CD14-positive monocyte (primary cell): ENCODE results near the gene LLCFC1. TPM values are rescaled to one million over a fixed set of nuclear protein-coding genes. Genes with fewer than 3 reads are reported as not detected.

Experiments
- DNase-seq, 3 donors: peaks; one replicate each; pipeline ENCODE4 v3.0.0-alpha.2; 2011 to 2022
- H2AFZ ChIP-seq: 2 replicates; pipeline ENCODE4 v1.6.0; 2012; ENCODE audit warnings: mild to moderate bottlenecking, low read depth, low read length, inconsistent platforms; ENCODE audit not compliant: insufficient read depth, poor library complexity, severe bottlenecking
- H3K27ac ChIP-seq, 2 donors: 1 replicate in 1 of 2; 2 replicates in 1 of 2; pipeline ENCODE4 v1.5.1; 2012 to 2013; ENCODE audit warnings: low read length in 2 of 2, control low read depth in 1 of 2, inconsistent platforms in 1 of 2, low read depth in 1 of 2, mild to moderate bottlenecking in 1 of 2
- H3K27me3 ChIP-seq, 2 donors: one replicate each; pipeline versions ENCODE4 v1.6.0 to v1.6.1; 2011 to 2013; ENCODE audit warnings: low read length in 2 of 2; ENCODE audit not compliant: control insufficient read depth in 2 of 2, insufficient read depth in 2 of 2
- H3K36me3 ChIP-seq, 2 donors: replicated peaks in 1 of 2; 1 replicate in 1 of 2; 2 replicates in 1 of 2; pipeline versions ENCODE4 v1.5.1 to v1.6.1; 2012 to 2013; ENCODE audit warnings: low read length in 2 of 2, control low read depth in 1 of 2, inconsistent platforms in 1 of 2, mild to moderate bottlenecking in 1 of 2; ENCODE audit not compliant: insufficient read depth in 2 of 2, control insufficient read depth in 1 of 2
- H3K4me1 ChIP-seq, 2 donors: 1 replicate in 1 of 2; 2 replicates in 1 of 2; pipeline versions ENCODE4 v1.5.1 to v1.6.1; 2012 to 2013; ENCODE audit warnings: low read length in 2 of 2, control low read depth in 1 of 2, inconsistent platforms in 1 of 2, mild to moderate bottlenecking in 1 of 2, moderate library complexity in 1 of 2; ENCODE audit not compliant: insufficient read depth in 2 of 2, control insufficient read depth in 1 of 2
- H3K4me2 ChIP-seq: replicated peaks from 2 replicates; pipeline ENCODE3; 2012; ENCODE audit warnings: low read length, moderate library complexity, mild to moderate bottlenecking; ENCODE audit not compliant: poor library complexity, severe bottlenecking; ENCODE audit errors: extremely low read depth
- H3K4me3 ChIP-seq, 3 experiments: fragments of 200-600 bp in 1 of 3; sonication (generic) in 1 of 3; replicated peaks in 1 of 3; 1 replicate in 2 of 3; 2 replicates in 1 of 3; pipeline ENCODE4 v1.5.1; 2011 to 2013; ENCODE audit warnings: low read length in 3 of 3, mild to moderate bottlenecking in 3 of 3, control low read depth in 2 of 3, low read depth in 2 of 3, inconsistent platforms in 1 of 3, moderate library complexity in 1 of 3
- H3K79me2 ChIP-seq: 2 replicates; pipeline ENCODE4 v1.6.0; 2012; ENCODE audit warnings: mild to moderate bottlenecking, control low read depth, inconsistent platforms, low read length, moderate library complexity; ENCODE audit not compliant: insufficient read depth
- H3K9ac ChIP-seq: 2 replicates; pipeline ENCODE4 v1.6.0; 2017; ENCODE audit warnings: low read length, mild to moderate bottlenecking; ENCODE audit not compliant: insufficient read depth, poor library complexity, severe bottlenecking
- H3K9me3 ChIP-seq, 2 donors: replicated peaks in 1 of 2; 1 replicate in 1 of 2; 2 replicates in 1 of 2; pipeline versions ENCODE4 v1.5.1 to v1.6.1; 2012 to 2013; ENCODE audit warnings: low read length in 2 of 2, control low read depth in 1 of 2; ENCODE audit not compliant: control insufficient read depth in 1 of 2, insufficient read depth in 1 of 2
- H4K20me1 ChIP-seq: 2 replicates; pipeline ENCODE4 v1.6.0; 2012; ENCODE audit warnings: mild to moderate bottlenecking, low read length, control low read depth, moderate library complexity; ENCODE audit not compliant: insufficient read depth
- H3K27ac Mint-ChIP-seq, 7 donors: one replicate each; pipeline ENCODE4 v1.8.0; 2020; ENCODE audit warnings: mild to moderate bottlenecking in 7 of 7, mixed read lengths in 7 of 7, moderate library complexity in 6 of 7, inconsistent platforms in 2 of 7
- H3K27me3 Mint-ChIP-seq, 3 donors: one replicate each; pipeline ENCODE4 v1.8.0; 2021 to 2022; ENCODE audit warnings: low read depth in 3 of 3, mild to moderate bottlenecking in 3 of 3, mixed read lengths in 3 of 3, moderate library complexity in 3 of 3, inconsistent platforms in 1 of 3
- H3K36me3 Mint-ChIP-seq, 2 donors: one replicate each; pipeline ENCODE4 v1.8.0; 2020; ENCODE audit warnings: mixed read lengths in 2 of 2, inconsistent platforms in 1 of 2, mild to moderate bottlenecking in 1 of 2
- H3K4me1 Mint-ChIP-seq: one replicate; pipeline ENCODE4 v1.8.0; 2020; ENCODE audit warnings: mild to moderate bottlenecking, mixed read lengths
- H3K4me3 Mint-ChIP-seq, 2 donors: one replicate each; pipeline ENCODE4 v1.8.0; 2020; ENCODE audit warnings: mild to moderate bottlenecking in 2 of 2, mixed read lengths in 2 of 2, moderate library complexity in 1 of 2
- H3K9me3 Mint-ChIP-seq, 7 donors: one replicate each; pipeline ENCODE4 v1.8.0; 2020 to 2022; ENCODE audit warnings: mixed read lengths in 7 of 7, mild to moderate bottlenecking in 6 of 7, moderate library complexity in 6 of 7, inconsistent platforms in 2 of 7
- WGBS: methylation state at CpG from one replicate; pipeline ENCODE4 v1.1.5; 2013; ENCODE audit warnings: missing lambda C conversion rate; ENCODE audit not compliant: insufficient coverage; 5-methylcytosine and 5-hydroxymethylcytosine counted together
- intact Hi-C, 2 donors: fragments of 100-400 bp; cut with micrococcal nuclease; formaldehyde crosslinking; loops; one replicate each; pipeline versions ENCODE4 v1.15.0 to v1.15.1; 2023
- polyA plus RNA-seq, 3 donors: library from polyadenylated mRNA; depleted of rRNA in 1 of 3; unstranded in 2 of 3; stranded (reverse) in 1 of 3; fragments of 300-500 nt in 2 of 3; fragments of >200 nt in 1 of 3; fragmentation: Illumina TruSeq in 2 of 3; gene quantifications; 1 replicate in 2 of 3; 2 replicates in 1 of 3; pipeline ENCODE4 v1.2.3, GENCODE V29; 2012 to 2021
- TF ChIP-seq, protein P1 (sequence below): fragments of 200-600 bp; IDR thresholded peaks from one replicate; pipeline ENCODE4 v1.8.0; 2022; ENCODE audit warnings: antibody characterized with exemption, mild to moderate bottlenecking

LLCFC1 gene
- polyA plus RNA-seq, 3 donors: 0.84 TPM; not detected in 2

DNA sequence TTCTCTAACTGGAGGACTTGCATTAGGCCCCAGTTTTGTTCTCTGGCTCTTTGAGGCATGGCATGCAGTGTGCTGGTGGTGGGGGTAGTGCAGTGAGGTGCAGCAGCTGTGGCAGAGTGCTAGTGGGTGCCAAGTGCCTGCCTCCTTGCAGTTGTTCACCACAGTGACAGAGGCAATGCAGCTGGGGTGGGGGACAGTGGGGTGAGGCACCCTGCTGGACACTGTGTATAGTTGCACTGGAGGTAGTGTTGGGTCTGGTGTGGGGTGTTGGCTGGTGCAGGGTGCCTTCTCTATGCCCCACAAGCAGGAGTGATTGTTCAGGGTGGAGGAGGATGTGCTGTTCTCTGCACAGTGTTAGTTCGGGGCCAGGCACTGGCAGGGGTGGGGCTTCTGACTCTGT, 44.5 kb downstream of the LLCFC1 start:
- no peaks in the 10 kb centered on the region for H3K36me3 Mint-ChIP-seq
- H3K27ac Mint-ChIP-seq: no peak overlapping the region
- H3K4me3 ChIP-seq: no peak overlapping the region
- H3K79me2 ChIP-seq: no peaks in the 10 kb centered on the region
- H3K27ac ChIP-seq: no peak overlapping the region
- H3K36me3 ChIP-seq: no peaks in the 10 kb centered on the region
- H3K27me3 Mint-ChIP-seq: peaks cover 0 to 3% (median 0%) of the 10 kb centered on the region in 3 donors
- no CpG with 5 or more reads among the region's 1 CpG for WGBS
- TF ChIP-seq, protein P1, sequence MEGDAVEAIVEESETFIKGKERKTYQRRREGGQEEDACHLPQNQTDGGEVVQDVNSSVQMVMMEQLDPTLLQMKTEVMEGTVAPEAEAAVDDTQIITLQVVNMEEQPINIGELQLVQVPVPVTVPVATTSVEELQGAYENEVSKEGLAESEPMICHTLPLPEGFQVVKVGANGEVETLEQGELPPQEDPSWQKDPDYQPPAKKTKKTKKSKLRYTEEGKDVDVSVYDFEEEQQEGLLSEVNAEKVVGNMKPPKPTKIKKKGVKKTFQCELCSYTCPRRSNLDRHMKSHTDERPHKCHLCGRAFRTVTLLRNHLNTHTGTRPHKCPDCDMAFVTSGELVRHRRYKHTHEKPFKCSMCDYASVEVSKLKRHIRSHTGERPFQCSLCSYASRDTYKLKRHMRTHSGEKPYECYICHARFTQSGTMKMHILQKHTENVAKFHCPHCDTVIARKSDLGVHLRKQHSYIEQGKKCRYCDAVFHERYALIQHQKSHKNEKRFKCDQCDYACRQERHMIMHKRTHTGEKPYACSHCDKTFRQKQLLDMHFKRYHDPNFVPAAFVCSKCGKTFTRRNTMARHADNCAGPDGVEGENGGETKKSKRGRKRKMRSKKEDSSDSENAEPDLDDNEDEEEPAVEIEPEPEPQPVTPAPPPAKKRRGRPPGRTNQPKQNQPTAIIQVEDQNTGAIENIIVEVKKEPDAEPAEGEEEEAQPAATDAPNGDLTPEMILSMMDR: no peak
- H3K4me1 ChIP-seq: no peaks in the 10 kb centered on the region
- H3K4me1 Mint-ChIP-seq: no peaks in the 10 kb centered on the region
- intact Hi-C loops: no loop called here
- H3K27me3 ChIP-seq: no peaks in the 10 kb centered on the region
- no peak overlapping the region for H2AFZ ChIP-seq
- no peaks in the 10 kb centered on the region for H4K20me1 ChIP-seq
- H3K9me3 ChIP-seq: no peaks in the 10 kb centered on the region
- no peak for DNase-seq
- no peak overlapping the region for H3K4me3 Mint-ChIP-seq
- no peak overlapping the region for H3K9ac ChIP-seq
- peaks cover 0 to 21% (median 6%) of the 10 kb centered on the region in 7 donors for H3K9me3 Mint-ChIP-seq
- no peak overlapping the region for H3K4me2 ChIP-seq

DNA sequence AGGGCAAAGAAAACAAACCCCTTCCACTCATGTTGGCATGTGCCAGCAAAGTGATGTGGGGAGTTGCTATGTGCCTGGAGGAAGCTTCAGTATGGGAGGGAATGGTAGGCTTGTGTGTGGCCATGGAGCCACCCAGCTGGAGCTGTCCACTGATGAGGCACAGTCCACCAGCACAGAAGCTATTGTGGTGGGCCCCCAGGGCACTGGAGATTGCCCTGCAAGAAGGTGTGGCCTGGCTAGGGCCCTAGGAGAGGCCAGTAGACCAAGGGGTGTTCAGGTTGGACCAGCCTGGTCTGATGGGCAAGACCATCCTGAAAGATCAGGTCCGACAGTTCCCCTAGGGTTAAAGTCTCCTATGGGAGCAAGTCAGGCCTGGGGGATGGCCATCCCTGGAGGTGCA, 45.0 kb downstream of the LLCFC1 start:
- Histone ChIP-seq H3K36me3 (no peaks in the 10 kb centered on the region), H3K4me1 (no peaks in the 10 kb centered on the region), H3K4me2 (no peak overlapping the region), H2AFZ (no peak overlapping the region), H3K4me3 (no peak overlapping the region), H3K9me3 (no peaks in the 10 kb centered on the region), H3K9ac (no peak overlapping the region), H3K27ac (no peak overlapping the region), H4K20me1 (no peaks in the 10 kb centered on the region), H3K27me3 (no peaks in the 10 kb centered on the region), H3K79me2 (no peaks in the 10 kb centered on the region)
- TF ChIP-seq, protein P1: no peak
- no peak overlapping the region for H3K27ac Mint-ChIP-seq
- intact Hi-C loops: no loop called here
- peaks cover 0 to 3% (median 0%) of the 10 kb centered on the region in 3 donors for H3K27me3 Mint-ChIP-seq
- no peak for DNase-seq
- H3K36me3 Mint-ChIP-seq: no peaks in the 10 kb centered on the region
- peaks cover 0 to 21% (median 6%) of the 10 kb centered on the region in 7 donors for H3K9me3 Mint-ChIP-seq
- no CpG with 5 or more reads among the region's 1 CpG for WGBS
- no peaks in the 10 kb centered on the region for H3K4me1 Mint-ChIP-seq
- no peak overlapping the region for H3K4me3 Mint-ChIP-seq

Other genes with a start within 250 kb of the LLCFC1 start
- not detected for gene PRSS1, start 190.0 kb upstream of the LLCFC1 start, polyA plus RNA-seq
- not detected for gene PRSS2, start 168.5 kb upstream of the LLCFC1 start, polyA plus RNA-seq
- 10 to 100 TPM in 1 of 3 donors, 1 to 10 TPM in 2; 7.9 to 18.2 (median 9.3) TPM for gene EPHB6, start 84.4 kb upstream of the LLCFC1 start, polyA plus RNA-seq
- gene TRPV6, start 53.7 kb upstream of the LLCFC1 start, polyA plus RNA-seq: under 1 TPM in 1 of 3 donors, not detected in 2; 0.44 TPM
- not detected for gene TRPV5, start 5.7 kb upstream of the LLCFC1 start, polyA plus RNA-seq
- 1 to 10 TPM in 1 of 3 donors, not detected in 2; 2.5 TPM for gene KEL, start 22.9 kb downstream of the LLCFC1 start, polyA plus RNA-seq
- not detected for gene OR9A2, start 87.6 kb downstream of the LLCFC1 start, polyA plus RNA-seq
- gene OR6V1, start 112.9 kb downstream of the LLCFC1 start, polyA plus RNA-seq: not detected
- gene PIP, start 192.6 kb downstream of the LLCFC1 start, polyA plus RNA-seq: not detected
- not detected for gene TAS2R39, start 243.9 kb downstream of the LLCFC1 start, polyA plus RNA-seq